COR-L47 (cell line): ENCODE measurements around the gene RGCC.
"Not testable (repeated sequence)": the region's sequence is repeated elsewhere in the genome, so short reads cannot be mapped to it uniquely, and the experiment has no call there.

Source experiments
- DNase-seq: peaks from one replicate; lab custom pipeline; 2025; lab: John Stamatoyannopoulos, UW

The RGCC gene

DNA sequence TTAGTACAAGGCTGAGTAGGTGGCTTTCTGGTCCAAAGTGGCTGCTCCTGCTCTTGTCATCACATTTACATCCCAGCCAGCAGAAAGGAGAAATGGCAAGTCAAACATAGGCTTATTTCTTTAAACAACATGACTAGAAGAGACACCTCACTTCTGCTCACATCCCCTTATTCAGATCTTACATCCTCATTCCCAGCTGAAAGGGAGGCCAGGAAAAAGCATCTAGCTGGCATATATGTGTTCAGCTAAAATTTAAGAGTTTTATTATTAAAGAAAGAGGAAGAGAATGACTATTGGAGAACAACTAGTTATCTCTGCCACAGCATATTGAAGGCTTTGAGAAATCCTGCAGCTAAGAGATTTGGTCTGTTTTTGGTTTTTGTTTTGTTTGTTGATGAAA lies 34.1 kb downstream of the RGCC start:
- no peak for DNase-seq

DNA sequence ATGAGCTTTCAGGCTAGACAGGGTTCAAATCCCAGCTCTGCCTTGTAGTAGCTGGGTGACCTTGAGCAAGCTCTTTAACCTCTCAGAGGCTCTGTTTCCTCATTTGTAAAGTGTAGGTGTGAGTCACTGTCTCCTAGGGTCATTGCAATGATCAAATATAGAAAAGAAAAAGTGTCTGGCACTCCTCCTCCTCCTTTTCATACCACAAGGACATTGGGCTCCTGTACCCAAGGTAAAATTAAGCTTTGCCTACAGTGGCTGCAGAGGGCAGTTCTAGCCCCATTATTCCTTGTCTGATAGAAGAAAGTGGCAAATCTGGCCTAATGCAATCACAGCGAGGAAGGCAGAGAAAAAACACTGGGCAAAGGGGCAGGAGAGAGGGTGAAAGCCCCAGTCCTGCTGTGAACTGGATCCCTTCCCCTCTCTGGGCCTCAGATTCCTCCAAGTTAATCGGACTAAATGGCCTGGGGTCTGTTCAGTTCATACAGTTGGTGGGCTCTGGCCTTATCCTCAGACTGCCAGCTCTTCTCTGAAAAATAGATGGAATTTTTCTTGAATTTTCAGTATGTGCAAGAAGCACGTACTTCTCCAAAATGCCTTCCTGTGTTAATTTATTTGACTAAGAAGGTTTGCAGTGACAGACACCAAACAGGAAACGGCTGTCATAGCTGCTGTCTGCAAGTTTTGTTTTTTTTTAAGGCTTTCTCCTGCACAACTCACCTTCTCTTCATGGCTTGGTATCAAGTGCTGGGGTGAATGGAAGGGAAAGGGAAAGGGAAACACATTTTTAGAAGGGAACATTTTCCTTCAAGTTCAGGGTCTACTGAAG lies 35.3 kb downstream of the RGCC start:
- no peak for DNase-seq

DNA sequence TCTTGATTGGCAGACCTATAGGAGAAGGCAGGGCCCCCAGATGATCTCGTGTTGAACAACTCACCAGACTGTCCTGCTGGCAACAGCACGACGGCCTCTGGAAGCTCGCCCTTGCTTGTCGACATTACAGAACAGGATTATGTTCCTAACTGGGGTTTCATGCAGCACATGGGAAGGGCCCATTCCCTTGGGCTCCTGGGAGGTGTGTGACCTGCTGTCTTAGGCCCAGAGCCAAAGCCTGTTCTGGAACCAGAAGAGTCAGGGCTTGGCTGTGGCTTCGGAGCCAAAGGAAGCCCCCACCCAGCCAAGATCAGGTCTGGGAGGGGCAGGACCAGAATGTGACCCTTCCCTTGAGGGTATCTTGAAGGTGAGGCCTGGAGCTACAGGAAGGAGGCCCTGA lies 36.9 kb downstream of the RGCC start:
- no peak for DNase-seq

DNA sequence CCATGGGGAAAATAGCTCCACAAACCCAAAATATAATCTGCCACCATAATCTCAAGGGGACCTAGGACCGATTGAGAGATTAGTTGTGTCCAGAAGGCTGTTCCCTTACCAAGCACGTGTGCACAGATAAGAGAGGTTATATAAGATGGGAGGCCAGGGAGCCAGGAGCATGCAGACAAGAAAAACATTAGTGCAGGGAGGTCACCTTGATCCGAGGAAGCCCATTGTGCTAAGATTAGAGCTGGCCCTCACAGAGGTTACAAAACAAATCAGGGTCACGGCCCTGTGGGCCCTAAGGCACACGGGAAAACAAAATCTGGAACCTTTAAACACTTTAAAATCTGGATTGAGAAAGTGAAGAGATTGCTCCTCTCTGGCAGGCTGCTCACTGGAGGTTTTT lies 37.7 kb downstream of the RGCC start:
- no peak for DNase-seq

DNA sequence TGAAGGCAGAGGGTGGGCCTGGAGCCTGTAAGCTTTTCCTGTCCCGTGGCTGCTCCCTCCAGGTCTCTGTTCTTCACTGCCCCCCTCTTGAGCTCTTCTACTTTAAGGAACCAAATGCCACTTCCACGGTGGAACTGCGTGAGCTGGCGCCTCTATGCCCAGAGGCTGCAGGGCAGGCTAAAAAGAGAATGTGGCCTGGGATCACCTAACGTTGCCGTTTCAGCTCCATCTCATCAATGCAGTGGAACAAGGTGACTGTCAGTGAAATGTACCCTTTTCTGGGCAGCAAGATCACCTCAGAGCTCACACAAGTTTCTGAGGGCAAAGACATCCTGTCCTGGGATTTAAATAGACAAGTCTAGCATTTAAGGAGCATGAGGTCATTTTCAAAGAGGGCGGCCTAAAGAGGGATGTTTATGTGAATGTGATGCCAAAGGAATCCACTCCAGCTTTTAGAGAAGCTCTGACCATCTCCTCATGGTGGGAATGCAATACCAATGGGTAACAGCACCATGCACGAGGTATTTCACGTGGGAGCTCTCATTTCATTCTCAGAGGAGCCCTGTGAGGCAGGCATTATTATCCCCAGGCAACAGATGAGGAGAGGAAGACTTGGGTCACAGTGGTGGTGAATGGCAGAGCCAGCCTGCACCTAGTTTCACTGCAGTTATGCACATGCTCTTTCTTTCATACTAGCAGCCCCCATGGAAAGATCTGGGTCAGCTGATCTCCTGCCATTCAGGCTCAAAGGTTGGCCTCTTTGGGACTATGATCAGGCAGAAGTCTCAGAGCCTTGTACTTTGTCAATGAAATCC lies 39.3 kb downstream of the RGCC start:
- no peak for DNase-seq

DNA sequence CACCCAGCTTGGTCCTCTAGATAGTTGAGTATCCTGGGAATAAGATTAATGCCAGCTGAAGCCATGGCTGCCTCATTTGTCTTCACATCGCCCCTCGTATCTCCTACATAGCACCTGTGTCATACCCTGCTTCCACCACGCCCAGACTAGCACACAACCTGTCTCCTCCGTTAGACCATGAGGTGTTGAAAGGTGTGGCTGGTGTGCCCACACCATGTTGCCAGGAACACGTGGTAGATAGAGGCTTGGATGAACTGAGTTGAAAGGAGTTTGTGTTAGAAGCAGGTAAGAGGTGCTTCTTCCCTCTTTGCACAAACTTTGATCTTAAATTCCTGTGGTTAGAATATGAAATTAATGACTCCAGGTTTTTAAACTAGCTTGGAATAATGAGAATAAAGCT lies 40.1 kb downstream of the RGCC start:
- DNase-seq: no peak

DNA sequence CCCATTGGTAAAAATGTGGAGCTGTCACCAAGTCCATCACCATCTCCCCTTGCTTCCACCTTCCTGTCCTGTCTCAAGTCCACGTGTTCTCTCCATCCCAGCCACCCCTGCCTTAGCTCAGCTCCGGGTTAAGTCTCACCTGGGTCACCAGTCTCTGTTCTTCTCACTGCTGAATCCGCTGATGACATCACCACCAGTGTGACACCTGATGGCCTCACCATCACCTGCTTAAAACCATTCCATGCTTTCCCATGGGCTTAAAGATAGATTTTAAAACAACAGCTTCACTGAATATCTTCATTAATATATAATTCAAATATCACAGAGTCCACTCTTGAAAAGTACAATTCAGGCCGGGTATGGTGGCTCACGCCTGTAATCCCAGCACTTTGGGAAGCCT lies 42.1 kb downstream of the RGCC start:
- DNase-seq: no peak

DNA sequence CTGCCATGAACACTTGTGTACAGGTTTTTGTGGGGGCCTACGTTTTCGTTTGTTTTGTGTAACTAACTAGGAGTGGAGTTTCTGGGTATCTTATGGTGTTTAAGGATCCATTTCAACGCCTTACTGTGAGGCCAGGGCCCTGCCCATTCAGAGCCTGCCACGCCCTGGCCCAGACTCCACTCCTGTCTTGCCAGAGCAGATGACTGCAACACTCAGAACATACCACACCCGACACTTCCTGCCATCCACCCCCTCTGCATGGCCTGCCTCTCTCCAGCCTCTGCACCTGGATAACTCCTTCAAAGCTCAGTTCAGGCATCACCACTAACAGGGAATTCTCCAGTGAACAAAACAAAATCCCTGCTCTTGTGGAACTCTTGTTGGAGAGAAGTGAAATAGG lies 43.2 kb downstream of the RGCC start:
- DNase-seq: no peak

DNA sequence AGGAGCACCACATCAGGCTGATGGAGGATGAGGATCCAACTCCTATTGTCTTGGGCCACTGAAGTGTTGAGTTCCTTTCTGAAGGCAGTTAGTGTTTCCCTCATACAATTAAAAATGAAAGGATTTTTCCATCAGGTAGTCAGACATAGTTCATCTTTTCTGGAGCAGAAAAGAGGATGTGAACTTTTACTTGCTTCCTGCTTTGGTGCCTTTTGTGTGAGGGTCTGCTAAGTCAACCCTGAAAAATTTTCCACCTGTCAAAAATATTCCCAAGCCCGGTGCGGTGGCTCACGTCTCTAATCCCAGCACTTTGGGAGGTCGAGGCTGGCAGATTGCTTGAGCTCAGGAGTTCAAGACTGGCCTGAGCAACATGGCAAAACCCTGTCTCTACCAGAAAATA lies 43.9 kb downstream of the RGCC start:
- no peak for DNase-seq

DNA sequence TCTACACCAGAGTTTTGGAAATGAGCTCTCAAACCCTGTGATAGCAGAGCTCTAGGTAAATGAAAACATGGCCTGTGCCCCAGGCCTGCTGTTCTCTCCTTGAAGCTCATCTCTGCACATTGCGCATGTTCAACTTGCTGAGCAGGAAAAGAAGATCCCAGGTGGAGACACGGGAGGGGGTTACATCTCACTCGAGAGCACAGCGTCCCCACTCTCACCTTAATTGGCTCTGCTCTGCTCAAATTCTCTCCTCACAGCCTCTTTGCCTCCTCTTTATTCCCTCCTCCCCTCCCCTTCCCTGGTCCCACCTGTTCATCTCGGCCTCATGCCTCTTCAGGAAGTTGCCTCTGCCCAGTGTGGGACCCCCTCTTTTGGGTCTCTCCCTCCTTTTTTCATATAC lies 44.7 kb downstream of the RGCC start:
- DNase-seq: no peak

DNA sequence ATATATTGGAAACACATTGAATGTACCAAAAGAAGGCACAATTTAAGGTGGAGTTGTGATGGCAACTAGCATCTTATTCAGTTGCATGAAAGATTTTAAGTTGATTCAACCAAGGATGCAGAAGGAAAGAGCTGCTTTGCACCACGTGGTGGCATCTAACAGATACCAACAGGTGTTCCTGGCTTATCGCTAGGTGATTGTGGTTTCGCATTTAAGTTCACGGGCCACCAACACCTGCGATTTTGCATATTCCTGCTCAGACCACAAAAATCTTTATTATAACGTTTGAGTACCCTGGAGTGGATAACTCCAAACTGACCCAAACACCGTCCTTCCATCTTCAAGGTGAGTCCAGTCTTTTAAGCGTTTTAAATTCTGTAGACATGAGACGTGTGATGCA lies 45.3 kb downstream of the RGCC start:
- DNase-seq: no peak

DNA sequence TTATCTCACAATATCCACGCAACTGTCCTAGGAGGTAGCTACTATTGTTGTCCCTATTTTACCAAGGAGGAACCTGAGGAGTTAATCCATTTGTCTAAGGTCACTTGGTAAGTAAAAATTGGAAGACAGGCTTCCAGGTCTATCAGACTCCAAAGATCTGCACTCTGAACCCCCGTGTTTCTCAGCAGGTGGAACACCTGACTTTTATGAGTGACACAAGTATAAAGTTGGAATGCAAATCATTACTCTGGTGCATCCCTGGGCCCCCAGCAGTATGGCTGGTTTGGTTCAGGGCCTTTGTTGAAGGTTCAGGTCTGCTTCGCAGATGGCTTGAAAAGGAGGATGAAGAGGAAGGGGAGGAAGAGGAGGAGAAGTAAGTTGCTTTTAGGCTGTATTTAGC lies 46.0 kb downstream of the RGCC start:
- no peak for DNase-seq

DNA sequence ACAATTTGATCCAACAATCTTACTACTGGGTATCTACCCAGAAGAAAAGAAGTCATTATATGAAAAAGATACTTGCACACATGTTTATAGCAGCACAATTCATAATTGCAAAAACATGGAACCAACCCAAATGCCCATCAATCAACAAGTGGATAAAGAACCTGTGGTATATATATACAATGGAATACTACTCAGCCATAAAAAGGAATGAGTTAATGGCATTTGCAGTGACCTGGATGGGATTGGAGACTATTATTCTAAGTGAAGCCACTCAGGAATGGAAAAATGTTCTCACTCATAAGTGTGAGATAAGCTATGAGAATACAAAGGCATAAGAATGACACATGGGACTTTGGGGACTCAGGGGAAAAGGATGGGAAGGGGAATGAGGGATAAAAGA lies 47.3 kb downstream of the RGCC start:
- DNase-seq: not testable (repeated sequence)

DNA sequence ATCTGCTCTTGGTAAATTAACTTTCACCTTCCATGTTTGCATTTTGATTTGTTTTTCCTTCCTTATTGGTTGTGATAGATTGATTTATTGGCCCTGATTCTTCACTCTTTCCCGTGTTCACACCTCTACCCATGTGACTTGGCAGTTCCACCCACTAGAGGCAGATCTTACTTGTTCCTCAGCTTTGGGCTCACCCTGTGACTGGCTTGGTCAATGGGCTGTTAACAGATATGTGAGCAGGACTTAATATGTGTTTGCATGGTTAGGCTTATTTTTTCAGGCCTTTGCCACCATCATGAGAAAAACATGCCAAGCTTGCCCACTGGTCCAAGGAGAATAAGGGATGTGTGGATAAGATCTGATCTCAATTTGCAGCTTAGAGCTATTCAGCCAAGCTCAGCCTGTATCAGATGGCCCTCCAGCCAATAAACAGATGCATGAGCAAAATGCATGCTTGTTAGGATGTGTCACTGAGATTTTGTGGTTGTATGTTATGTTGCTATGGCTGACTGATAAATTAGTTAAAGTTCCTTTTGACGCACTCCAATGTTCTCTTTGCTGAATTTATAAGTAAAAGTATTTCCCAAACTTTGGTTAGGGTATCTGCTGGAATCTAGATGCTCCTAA lies 48.0 kb downstream of the RGCC start:
- no peak for DNase-seq

DNA sequence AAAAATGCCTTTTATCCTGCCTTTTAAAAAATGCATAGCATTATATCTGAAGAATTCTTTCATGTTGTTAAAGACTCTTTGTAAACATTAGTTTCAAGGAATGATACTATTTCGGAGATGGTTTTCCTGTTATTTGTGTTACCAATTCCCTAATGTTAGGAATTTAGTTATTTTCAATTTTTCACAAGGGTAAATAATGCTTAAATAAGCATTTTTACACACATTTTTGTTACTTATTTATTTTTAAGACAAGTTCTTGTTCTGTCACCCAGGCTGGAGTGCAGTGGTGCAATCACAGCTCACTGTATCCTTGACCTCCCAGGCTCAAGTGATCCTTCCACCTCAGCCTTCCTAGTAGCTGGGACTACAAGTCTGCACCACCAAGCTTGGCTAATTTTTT lies 49.0 kb downstream of the RGCC start:
- no peak for DNase-seq

DNA sequence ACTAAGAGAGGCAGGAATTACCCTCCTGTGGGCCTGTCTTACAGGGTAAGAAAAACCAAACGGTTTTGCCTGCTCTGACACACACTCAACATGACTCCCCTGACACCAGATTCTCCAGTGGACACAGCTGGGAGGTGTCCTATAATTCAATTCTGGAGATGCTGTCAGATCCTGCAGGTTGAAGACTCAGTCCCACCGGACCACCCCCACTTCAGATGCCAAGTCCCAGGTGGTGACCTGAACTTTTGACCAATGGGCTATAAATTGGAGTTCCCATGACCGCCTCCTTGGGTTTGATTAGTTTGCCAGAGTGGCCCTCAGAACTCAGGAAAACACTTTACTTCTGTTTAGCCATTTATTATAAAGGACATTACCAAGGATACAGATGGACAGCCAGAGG lies 52.6 kb downstream of the RGCC start:
- no peak for DNase-seq

DNA sequence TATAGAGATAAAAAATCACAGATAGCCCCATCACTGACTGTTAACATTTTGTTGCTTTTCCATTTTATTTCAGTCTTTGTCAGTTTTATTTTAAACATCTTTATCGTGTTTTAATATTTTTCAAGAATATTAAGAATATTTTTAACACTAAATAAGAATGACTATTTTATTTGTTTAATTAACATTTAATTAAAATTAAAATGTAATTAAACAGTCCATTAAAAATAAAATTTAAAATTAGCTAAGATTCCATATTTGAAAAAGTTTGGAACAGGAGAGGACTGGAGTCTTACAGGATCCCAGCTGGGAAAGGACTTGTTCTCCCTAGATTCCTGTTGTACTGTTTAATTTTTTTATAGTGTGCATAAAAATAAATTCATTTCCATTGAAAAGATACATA lies 54.5 kb downstream of the RGCC start:
- DNase-seq: no peak

DNA sequence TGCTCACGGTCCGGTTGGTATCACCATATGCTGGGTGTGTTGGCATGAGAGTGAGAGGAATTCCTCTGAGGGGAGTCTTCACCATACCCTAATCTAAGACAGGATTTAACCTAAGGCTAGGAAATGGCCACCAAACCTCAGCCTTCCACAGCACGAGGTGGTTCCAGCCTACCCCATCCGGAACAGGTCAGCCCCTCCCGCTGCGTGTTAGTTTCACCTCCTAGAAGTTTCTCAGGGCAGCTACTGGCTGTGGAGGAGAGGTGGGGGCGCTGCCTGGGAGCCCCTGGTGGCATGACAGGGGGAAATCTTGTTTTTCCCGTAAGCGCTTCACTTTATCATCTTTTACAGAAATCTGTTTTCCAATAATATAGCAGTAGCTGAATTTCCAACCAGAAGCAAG lies 55.1 kb downstream of the RGCC start:
- DNase-seq: no peak

DNA sequence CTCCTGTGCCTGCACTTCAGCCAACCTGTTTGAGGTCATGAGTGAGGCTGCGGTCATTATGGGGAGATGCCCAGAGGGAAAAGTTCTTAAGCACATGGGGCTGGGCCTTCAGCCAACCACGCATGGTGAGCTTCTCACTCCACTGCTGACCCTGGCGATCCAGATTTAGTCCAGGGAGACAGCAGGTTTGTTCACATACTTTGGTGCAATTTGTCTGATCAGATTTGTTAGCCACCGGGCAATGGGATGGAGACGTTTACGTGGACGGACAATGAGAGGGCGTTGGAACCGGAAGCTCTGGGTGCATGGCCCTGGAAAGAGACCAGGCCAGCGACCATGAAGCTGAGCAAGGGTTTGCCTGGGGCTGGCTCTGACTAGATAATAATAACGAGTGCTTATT lies 56.2 kb downstream of the RGCC start:
- DNase-seq: no peak

DNA sequence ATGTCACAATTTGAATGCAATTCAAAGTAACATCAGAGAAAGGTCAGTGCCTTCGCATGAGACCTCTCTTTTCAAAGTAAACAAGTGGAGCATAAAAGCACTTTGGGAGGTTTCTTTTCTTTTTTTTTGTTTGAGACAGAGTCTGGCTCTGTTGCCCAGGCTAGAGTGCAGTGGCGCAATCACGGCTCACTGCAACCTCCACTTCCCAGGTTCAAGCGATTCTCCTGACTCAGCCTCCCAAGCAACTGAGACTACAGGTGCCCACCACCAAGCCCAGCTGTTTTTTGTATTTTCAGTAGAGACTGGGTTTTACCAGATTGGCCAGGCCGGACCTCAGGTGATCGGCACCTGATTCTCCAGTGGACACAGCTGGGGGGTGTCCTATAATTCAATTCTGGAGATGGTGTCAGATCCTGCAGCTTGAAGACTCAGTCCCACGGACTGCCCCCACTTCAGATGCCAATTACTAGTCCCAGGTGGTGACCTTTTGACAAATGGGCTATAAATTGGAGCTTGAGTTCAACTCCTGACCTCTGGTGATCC lies 57.6 kb downstream of the RGCC start:
- DNase-seq: no peak

DNA sequence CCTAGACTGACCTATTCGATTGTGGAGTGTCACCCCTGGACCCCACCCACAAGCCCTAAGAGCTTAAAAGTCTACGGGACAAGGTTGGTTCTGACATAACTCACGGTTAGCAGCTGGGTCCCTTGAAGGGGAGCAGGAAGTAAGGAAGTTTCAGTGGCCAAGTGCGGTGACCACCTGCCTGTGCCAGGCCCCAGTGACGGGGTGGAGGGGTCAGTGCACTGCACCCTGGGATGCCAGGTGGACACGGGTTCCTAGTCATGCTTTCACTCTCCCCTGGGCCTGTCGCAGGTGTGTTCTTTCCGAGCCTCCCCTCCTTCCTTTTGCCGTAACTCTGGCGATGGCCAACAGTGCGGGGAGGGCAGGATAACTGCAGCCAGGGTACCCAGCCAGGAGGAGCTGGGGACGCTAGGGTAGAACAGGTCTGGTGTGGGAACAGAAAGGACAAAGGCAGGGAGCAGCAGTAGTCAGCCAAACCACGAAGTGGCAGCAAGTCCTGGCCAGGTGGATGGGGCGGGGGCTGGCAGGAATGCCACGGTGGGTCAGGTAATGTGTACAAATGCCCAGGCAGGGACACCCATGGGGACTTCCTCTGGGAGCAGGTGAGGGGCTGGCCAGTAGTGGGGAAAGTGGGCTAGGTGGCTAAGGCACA lies 58.3 kb downstream of the RGCC start:
- no peak for DNase-seq

DNA sequence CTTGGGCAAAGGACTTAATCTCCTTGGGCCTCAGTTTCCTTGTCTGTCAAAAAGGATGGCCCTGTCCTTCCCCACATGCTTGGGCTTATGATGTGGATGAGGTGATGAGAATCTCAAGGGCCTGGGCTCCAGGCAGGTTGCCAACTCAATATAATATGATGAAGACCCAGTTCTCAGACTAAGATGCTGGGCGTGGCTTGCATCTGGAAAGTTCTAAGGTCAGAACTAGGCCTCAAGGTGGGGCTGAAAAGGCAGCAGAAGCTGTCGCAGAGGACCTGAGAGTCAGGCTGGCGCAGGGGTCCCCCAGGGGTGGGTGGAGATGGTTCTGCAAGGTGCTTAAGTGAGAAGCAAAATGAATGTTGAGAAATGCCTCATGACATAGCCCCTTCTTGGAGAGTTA lies 58.8 kb downstream of the RGCC start:
- no peak for DNase-seq
